Common myeloid progenitor, CD34-positive (primary cell): ENCODE measurements around the gene URB2.

Experiments
- CTCF ChIA-PET: fragments of 350-600 bp; sonication (Branson Sonifier 250); formaldehyde crosslinking; loops from one replicate; lab custom pipeline; 2021; ENCODE audit warnings: antibody characterized with exemption; lab: Charles Lee
- POLR2A ChIA-PET: fragments of 350-600 bp; sonication (Branson Sonifier 250); formaldehyde crosslinking; loops from one replicate; lab custom pipeline; 2021; ENCODE audit warnings: antibody characterized with exemption; lab: Charles Lee
- DNase-seq, 3 donors: peaks; one replicate each; pipeline versions ENCODE4 v3.0.0 to v3.0.0-alpha.2; 2013
- H3K27ac ChIP-seq, 2 experiments: 1 replicate in 1 of 2; 2 replicates in 1 of 2; pipeline ENCODE4 v1.7.0; 2013; ENCODE audit warnings: inconsistent platforms in 2 of 2, low read length in 2 of 2, mild to moderate bottlenecking in 2 of 2, low read depth in 1 of 2, moderate library complexity in 1 of 2; ENCODE audit not compliant: severe bottlenecking in 2 of 2, insufficient read depth in 1 of 2, poor library complexity in 1 of 2
- H3K27me3 ChIP-seq, 5 experiments: replicated peaks in 2 of 5; 1 replicate in 3 of 5; 2 replicates in 2 of 5; pipeline versions ENCODE4 v1.6.1 to v1.7.0; 2013; ENCODE audit warnings: low read length in 4 of 5, mild to moderate bottlenecking in 2 of 5, moderate library complexity in 2 of 5, inconsistent platforms in 1 of 5; ENCODE audit not compliant: insufficient read depth in 5 of 5, control insufficient read depth in 4 of 5
- H3K36me3 ChIP-seq, 4 experiments: 1 replicate in 2 of 4; 2 replicates in 2 of 4; pipeline versions ENCODE4 v1.6.1 to v1.7.0; 2013; ENCODE audit warnings: low read length in 3 of 4, control low read depth in 1 of 4, mild to moderate bottlenecking in 1 of 4; ENCODE audit not compliant: control insufficient read depth in 4 of 4, insufficient read depth in 4 of 4
- H3K4me1 ChIP-seq, 4 experiments: 1 replicate in 3 of 4; 2 replicates in 1 of 4; pipeline versions ENCODE4 v1.6.1 to v1.7.1; 2013; ENCODE audit warnings: low read length in 3 of 4, mild to moderate bottlenecking in 3 of 4, control low read depth in 1 of 4, inconsistent platforms in 1 of 4, moderate library complexity in 1 of 4; ENCODE audit not compliant: control insufficient read depth in 4 of 4, insufficient read depth in 4 of 4; ENCODE audit errors: control extremely low read depth in 1 of 4
- H3K4me3 ChIP-seq, 7 experiments: 1 replicate in 4 of 7; 2 replicates in 3 of 7; pipeline versions ENCODE4 v1.5.1 to v1.7.0; 2013; ENCODE audit warnings: mild to moderate bottlenecking in 7 of 7, low read length in 6 of 7, moderate library complexity in 6 of 7, inconsistent platforms in 2 of 7, low read depth in 2 of 7, control low read depth in 1 of 7; ENCODE audit not compliant: insufficient read depth in 4 of 7, control insufficient read depth in 1 of 7; ENCODE audit errors: extremely low read depth in 1 of 7
- H3K9me3 ChIP-seq, 5 experiments: 1 replicate in 4 of 5; 2 replicates in 1 of 5; pipeline versions ENCODE4 v1.6.1 to v1.7.1; 2013; ENCODE audit warnings: low read length in 4 of 5, mild to moderate bottlenecking in 2 of 5, inconsistent platforms in 1 of 5, low read depth in 1 of 5, moderate library complexity in 1 of 5; ENCODE audit not compliant: control insufficient read depth in 4 of 5, insufficient read depth in 2 of 5; ENCODE audit errors: control extremely low read depth in 1 of 5
- WGBS: methylation state at CpG from one replicate; pipeline ENCODE4 v1.1.5; 2013; ENCODE audit not compliant: insufficient coverage; 5-methylcytosine and 5-hydroxymethylcytosine counted together

URB2 gene

DNA sequence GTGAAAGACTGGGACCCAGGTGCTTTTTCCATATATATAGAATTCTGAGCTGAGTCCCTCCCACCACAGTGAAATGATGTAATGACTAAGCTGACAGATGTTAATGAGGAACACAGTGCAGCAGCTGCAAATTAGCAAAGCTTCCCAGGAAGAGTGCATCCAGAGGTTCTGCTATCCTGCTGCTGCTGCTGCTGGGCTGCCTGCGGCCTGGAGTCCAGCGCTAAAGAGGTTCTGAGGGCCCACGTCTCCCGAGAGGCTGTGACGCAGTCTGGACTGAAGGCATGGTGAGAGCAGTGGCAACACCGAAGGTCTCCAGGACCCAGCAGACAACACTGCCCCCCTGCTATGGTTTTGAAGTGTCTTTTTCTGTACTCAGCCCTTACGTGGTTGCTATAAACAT is 63.9 kb downstream of the URB2 start:
- Histone ChIP-seq H3K4me3 (no peak overlapping the region), H3K9me3 (peaks cover 0 to 14% (median 0%) of the 10 kb centered on the region in 5 experiments), H3K27me3 (no peaks in the 10 kb centered on the region), H3K4me1 (peaks cover 0 to 22% (median 14%) of the 10 kb centered on the region in 4 experiments), H3K27ac (no peak overlapping the region), H3K36me3 (no peaks in the 10 kb centered on the region)
- ChIA-PET POLR2A (interaction anchor here (1.0 kb wide), 1 partner anchor 18 kb away, joined by 3 read pairs; no protein-coding TSS in a partner anchor), CTCF (interaction anchor here (1.2 kb wide), 1 partner anchor 23 kb away, joined by 3 read pairs; no protein-coding TSS in a partner anchor)
- DNase-seq = no peak
- 100% methylated on average over 6 of the region's 7 CpGs for WGBS

DNA sequence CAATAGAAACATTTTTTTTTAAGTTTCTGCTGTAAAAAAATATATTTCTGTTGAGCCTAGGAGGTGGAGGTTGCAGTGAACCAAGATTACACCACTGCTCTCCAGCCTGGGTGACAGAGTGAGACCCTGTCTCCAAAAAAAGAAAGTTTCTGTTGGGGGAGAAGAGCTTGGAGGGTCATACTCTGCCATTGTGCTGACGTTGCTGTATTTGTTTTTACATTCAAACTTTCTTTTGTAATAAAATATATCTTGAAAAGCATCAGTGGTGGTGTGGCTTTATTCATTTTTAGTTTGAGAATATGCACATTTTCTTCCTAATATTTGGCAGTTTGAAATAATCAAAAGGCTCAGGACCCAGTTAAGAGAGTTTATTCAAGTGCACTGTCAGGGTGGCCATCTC is 64.6 kb downstream of the URB2 start:
- ChIA-PET CTCF (no interaction called here), POLR2A (no interaction called here)
- Histone ChIP-seq H3K4me1 (peaks cover 0 to 23% (median 14%) of the 10 kb centered on the region in 4 experiments), H3K36me3 (no peaks in the 10 kb centered on the region), H3K4me3 (no peak overlapping the region), H3K27ac (no peak overlapping the region), H3K9me3 (peaks cover 0 to 6% (median 0%) of the 10 kb centered on the region in 5 experiments), H3K27me3 (no peaks in the 10 kb centered on the region)
- DNase-seq = no peak
- no CpG with 5 or more reads among the region's 1 CpG for WGBS

DNA sequence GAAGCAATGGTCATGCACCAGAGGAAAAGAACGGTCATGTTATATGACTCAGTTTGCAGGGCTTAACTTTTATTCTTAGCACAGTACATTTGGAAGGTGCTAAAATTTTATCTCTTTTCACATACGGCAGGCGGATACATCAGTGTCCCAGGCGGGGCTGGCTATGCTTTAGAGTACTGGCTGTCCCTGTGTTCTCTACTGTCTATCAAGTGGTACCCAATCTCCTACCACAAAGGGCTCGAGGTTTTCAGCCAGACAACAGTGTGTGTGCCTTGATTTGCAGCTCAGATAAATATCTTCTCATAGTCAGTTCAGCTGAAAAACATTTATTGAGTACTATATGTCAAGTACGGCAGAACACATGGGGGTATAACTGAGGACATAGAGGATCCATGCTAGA is 65.3 kb downstream of the URB2 start:
- H3K4me3 ChIP-seq = no peak overlapping the region
- H3K36me3 ChIP-seq = no peaks in the 10 kb centered on the region
- H3K27me3 ChIP-seq = no peaks in the 10 kb centered on the region
- H3K27ac ChIP-seq = no peak overlapping the region
- H3K9me3 ChIP-seq = no peaks in the 10 kb centered on the region
- ChIA-PET CTCF (interaction anchor here (2.8 kb wide), 1 partner anchor 17 kb away, joined by 6 read pairs; no protein-coding TSS in a partner anchor), POLR2A (no interaction called here)
- 85% methylated on average over 5 of the region's 6 CpGs for WGBS
- H3K4me1 ChIP-seq = peaks cover 0 to 23% (median 14%) of the 10 kb centered on the region in 4 experiments
- peak; percentile 15 to 78 (median 20) for DNase-seq

DNA sequence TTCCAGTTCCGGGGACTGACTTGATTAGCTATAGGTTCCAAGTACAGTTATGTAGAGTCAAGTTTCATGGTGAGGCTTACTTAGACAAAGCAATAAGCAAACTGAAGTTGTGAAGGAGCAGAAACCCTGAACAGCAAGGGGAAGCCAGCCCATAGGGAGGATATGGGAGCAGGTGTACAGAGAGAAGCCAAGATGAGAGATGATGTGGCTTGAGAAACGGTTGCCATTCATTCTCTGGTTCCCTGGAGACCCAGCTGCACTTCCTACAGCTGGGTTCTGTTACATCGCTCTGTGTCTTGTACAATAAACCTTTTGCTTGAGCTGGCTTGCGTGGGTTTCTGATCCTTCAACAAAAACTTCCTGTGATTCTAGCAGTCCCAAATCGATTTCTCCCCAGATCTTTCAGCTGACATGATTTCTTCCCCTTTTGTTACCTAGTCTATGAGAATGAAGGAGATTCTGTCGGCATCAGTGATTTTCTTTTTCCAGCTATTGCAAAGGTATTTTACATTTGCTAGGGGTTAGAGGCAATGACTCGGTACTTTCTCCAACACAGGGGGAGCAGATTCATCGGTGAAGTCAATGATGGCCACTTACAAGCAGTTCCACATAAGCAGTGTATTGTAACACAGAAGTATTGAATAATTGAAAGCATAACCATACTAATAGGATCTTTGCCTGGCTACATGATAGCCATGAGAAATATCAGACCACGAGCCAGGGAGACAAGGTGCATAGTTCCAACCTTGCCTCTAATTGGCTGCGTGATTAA is 67.3 kb downstream of the URB2 start:
- POLR2A ChIA-PET = no interaction called here
- H3K4me3 ChIP-seq = no peak overlapping the region
- peak in 2 of 3 donors; percentile 49 to 59 for DNase-seq
- no peaks in the 10 kb centered on the region for H3K36me3 ChIP-seq
- H3K27ac ChIP-seq = no peak overlapping the region
- CTCF ChIA-PET = interaction anchor here (2.8 kb wide), 1 partner anchor 19 kb away, joined by 6 read pairs; no protein-coding TSS in a partner anchor
- no peaks in the 10 kb centered on the region for H3K9me3 ChIP-seq
- H3K4me1 ChIP-seq = peaks cover 0 to 23% (median 14%) of the 10 kb centered on the region in 4 experiments
- 72% methylated on average over 9 of the region's 10 CpGs for WGBS
- no peaks in the 10 kb centered on the region for H3K27me3 ChIP-seq

DNA sequence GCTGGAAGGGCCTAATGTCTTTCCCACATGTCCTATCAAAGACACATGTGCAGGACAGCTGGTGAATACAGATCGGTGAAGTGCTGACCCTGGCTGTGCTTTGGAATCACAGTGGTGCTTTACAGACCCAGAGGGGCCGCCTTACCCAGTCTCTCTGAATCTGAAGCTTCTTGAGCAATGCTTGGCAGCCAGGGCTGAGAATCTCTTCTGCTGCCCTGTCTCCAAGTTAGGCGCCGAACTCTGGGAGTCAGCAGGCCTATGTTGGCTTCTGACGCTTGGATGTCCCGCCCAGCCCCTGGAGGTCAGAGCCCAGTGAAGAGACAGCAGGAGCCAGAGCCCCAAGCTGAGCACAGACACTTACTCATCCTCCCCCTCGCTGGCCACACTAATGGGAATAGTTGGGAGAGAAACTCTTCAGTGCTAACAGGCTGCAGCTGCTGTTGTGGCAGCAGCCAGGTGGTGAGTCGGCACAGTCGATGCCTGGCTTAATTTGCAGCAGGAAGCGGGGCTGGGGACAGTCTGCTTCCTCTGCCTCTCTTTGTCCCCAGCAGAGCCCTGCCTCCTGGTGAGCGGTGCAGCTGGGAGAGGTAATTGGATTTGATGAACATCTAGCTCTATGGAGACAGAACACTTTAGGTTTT is 68.1 kb downstream of the URB2 start:
- H3K36me3 ChIP-seq = no peaks in the 10 kb centered on the region
- H3K27ac ChIP-seq = no peak overlapping the region
- 68% methylated on average over 8 of the region's 11 CpGs for WGBS
- ChIA-PET POLR2A (no interaction called here), CTCF (interaction anchor here (0.6 to 1.1 kb wide), 3 partner anchors 128 to 540 kb away, joined by 3 to 4 read pairs (median 4); no protein-coding TSS in a partner anchor)
- no peaks in the 10 kb centered on the region for H3K9me3 ChIP-seq
- H3K4me3 ChIP-seq = no peak overlapping the region
- no peaks in the 10 kb centered on the region for H3K27me3 ChIP-seq
- peaks cover 0 to 23% (median 14%) of the 10 kb centered on the region in 4 experiments for H3K4me1 ChIP-seq
- peak in 2 of 3 donors; percentile 71 to 78 for DNase-seq

DNA sequence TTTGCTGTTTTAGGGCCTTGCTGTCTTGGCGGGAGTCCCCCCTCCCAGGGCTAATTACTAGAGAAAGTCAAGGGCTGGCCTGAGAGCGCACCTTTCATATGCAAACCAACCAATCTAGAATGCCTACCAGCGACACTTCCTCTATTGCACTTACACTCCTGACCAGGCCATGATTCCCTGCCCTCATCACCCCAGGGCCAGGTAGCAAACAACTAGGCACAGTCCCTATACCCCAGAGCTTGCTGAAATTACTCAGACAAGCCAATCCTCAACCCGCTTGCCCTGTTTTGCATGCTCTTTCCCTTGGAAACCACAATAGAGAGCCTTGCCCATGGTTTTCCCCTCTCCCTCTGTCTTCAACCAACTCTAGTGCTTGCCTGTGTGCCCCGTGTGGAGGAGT is 70.3 kb downstream of the URB2 start:
- no peak overlapping the region for H3K4me3 ChIP-seq
- H3K27me3 ChIP-seq = no peaks in the 10 kb centered on the region
- DNase-seq = no peak
- 95% methylated on average over 4 of the region's 5 CpGs for WGBS
- H3K4me1 ChIP-seq = peaks cover 0 to 23% (median 14%) of the 10 kb centered on the region in 4 experiments
- CTCF ChIA-PET = no interaction called here
- no peak overlapping the region for H3K27ac ChIP-seq
- H3K9me3 ChIP-seq = no peaks in the 10 kb centered on the region
- no peaks in the 10 kb centered on the region for H3K36me3 ChIP-seq
- POLR2A ChIA-PET = no interaction called here
